WTC11 (cell line): ENCODE results near the gene KLHL26. TPM values are rescaled to one million over a fixed set of nuclear protein-coding genes. Genes with fewer than 3 reads are reported as not detected.

Source experiments
- ATAC-seq: fragments of 200-7000 bp; cut with Tn5 transposase; 2 replicates; pipeline ENCODE4 v1.10.0; 2021; ENCODE audit warnings: mild to moderate bottlenecking, moderate library complexity
- CTCF ChIA-PET: fragments of 300-600 bp; sonication (Branson Sonifier 250); formaldehyde crosslinking; loops from one replicate; lab custom pipeline; 2021; ENCODE audit warnings: antibody characterized with exemption; lab: Charles Lee
- POLR2A ChIA-PET: fragments of 350-600 bp; sonication (Branson Sonifier 250); formaldehyde crosslinking; loops from one replicate; lab custom pipeline; 2021; ENCODE audit warnings: antibody characterized with exemption; lab: Charles Lee
- DNase-seq: peaks from one replicate; pipeline ENCODE4 v3.0.0; 2021; ENCODE audit warnings: low spot score
- H3K27ac Mint-ChIP-seq: 2 replicates; pipeline ENCODE4 v1.8.0; 2021; ENCODE audit warnings: mixed read lengths
- H3K27me3 Mint-ChIP-seq: 2 replicates; pipeline ENCODE4 v1.8.0; 2021; ENCODE audit warnings: low read depth, mild to moderate bottlenecking, moderate library complexity, mixed read lengths
- H3K36me3 Mint-ChIP-seq: 2 replicates; pipeline ENCODE4 v1.8.0; 2021; ENCODE audit warnings: mixed read lengths
- H3K4me1 Mint-ChIP-seq: 2 replicates; pipeline ENCODE4 v1.8.0; 2022; ENCODE audit warnings: mixed read lengths
- H3K4me3 Mint-ChIP-seq: 2 replicates; pipeline ENCODE4 v1.8.0; 2021; ENCODE audit warnings: mild to moderate bottlenecking, moderate library complexity, mixed read lengths
- H3K9me3 Mint-ChIP-seq: 2 replicates; pipeline ENCODE4 v1.8.0; 2021; ENCODE audit warnings: mixed read lengths
- ATF2 ChIP-seq: sonication (generic); formaldehyde crosslinking; IDR thresholded peaks from 2 replicates; pipeline ENCODE4 v1.8.1; 2022; ENCODE audit warnings: low read depth, missing genetic modification reagents, borderline replicate concordance
- ATF3 ChIP-seq: sonication (generic); formaldehyde crosslinking; conservative IDR thresholded peaks from 2 replicates; pipeline ENCODE4 v1.8.1; 2022; ENCODE audit warnings: mild to moderate bottlenecking, missing genetic modification reagents
- CREB1 ChIP-seq: sonication (generic); formaldehyde crosslinking; IDR thresholded peaks from 2 replicates; pipeline ENCODE4 v1.8.0; 2023; ENCODE audit warnings: mild to moderate bottlenecking, missing genetic modification reagents
- CREM ChIP-seq: sonication (generic); formaldehyde crosslinking; IDR thresholded peaks from 2 replicates; pipeline ENCODE4 v1.8.1; 2022; ENCODE audit warnings: mild to moderate bottlenecking, missing genetic modification reagents, moderate library complexity
- CTCF ChIP-seq: fragments of 200-600 bp; IDR thresholded peaks from 2 replicates; pipeline ENCODE4 v1.8.0; 2022; ENCODE audit warnings: antibody characterized with exemption
- E2F1 ChIP-seq: sonication (generic); formaldehyde crosslinking; IDR thresholded peaks from 2 replicates; pipeline ENCODE4 v1.8.0; 2022; ENCODE audit warnings: mild to moderate bottlenecking, missing genetic modification reagents
- E2F5 ChIP-seq: sonication (generic); formaldehyde crosslinking; IDR thresholded peaks from 2 replicates; pipeline ENCODE4 v1.8.1; 2022; ENCODE audit warnings: mild to moderate bottlenecking, moderate library complexity, missing genetic modification reagents
- ELF4 ChIP-seq: sonication (generic); formaldehyde crosslinking; IDR thresholded peaks from 2 replicates; pipeline ENCODE4 v1.8.1; 2022; ENCODE audit warnings: low read depth, mild to moderate bottlenecking, moderate library complexity, missing genetic modification reagents
- ESRRA ChIP-seq: sonication (generic); formaldehyde crosslinking; IDR thresholded peaks from 2 replicates; pipeline ENCODE4 v1.8.1; 2022; ENCODE audit warnings: mild to moderate bottlenecking, missing genetic modification reagents, borderline replicate concordance
- HMGXB4 ChIP-seq: sonication (generic); formaldehyde crosslinking; IDR thresholded peaks from 2 replicates; pipeline ENCODE4 v1.8.1; 2023; ENCODE audit warnings: mild to moderate bottlenecking, moderate library complexity, missing genetic modification reagents
- MAX ChIP-seq: sonication (generic); formaldehyde crosslinking; IDR thresholded peaks from 2 replicates; pipeline ENCODE4 v1.8.0; 2022; ENCODE audit warnings: mild to moderate bottlenecking, missing genetic modification reagents
- NFATC4 ChIP-seq: fragments of 250-450 bp; sonication (Bioruptor Pico); IDR thresholded peaks from 2 replicates; pipeline ENCODE4 v1.9.0; 2021; ENCODE audit warnings: mild to moderate bottlenecking
- NFE2L1 ChIP-seq: sonication (generic); formaldehyde crosslinking; IDR thresholded peaks from 2 replicates; pipeline ENCODE4 v1.8.1; 2023; ENCODE audit warnings: missing genetic modification reagents
- NFYB ChIP-seq: sonication (generic); formaldehyde crosslinking; conservative IDR thresholded peaks from 2 replicates; pipeline ENCODE4 v1.8.0; 2022; ENCODE audit warnings: low read depth, missing genetic modification reagents
- OVOL2 ChIP-seq: fragments of 250-450 bp; sonication (Bioruptor Pico); IDR thresholded peaks from 2 replicates; pipeline ENCODE4 v1.9.0; 2021; ENCODE audit warnings: mild to moderate bottlenecking, borderline replicate concordance
- PRDM15 ChIP-seq: sonication (generic); formaldehyde crosslinking; IDR thresholded peaks from 2 replicates; pipeline ENCODE4 v1.8.0; 2022; ENCODE audit warnings: missing genetic modification reagents
- SMAD4 ChIP-seq: sonication (generic); formaldehyde crosslinking; IDR thresholded peaks from 2 replicates; pipeline ENCODE4 v1.8.0; 2022; ENCODE audit warnings: mild to moderate bottlenecking, missing genetic modification reagents
- SP1 ChIP-seq: sonication (generic); formaldehyde crosslinking; conservative IDR thresholded peaks from 2 replicates; pipeline ENCODE4 v1.8.1; 2022; ENCODE audit warnings: missing genetic modification reagents
- TEAD1 ChIP-seq: sonication (generic); formaldehyde crosslinking; IDR thresholded peaks from 2 replicates; pipeline ENCODE4 v1.8.0; 2022; ENCODE audit warnings: mild to moderate bottlenecking, missing genetic modification reagents
- USF1 ChIP-seq: sonication (generic); formaldehyde crosslinking; IDR thresholded peaks from 2 replicates; pipeline ENCODE4 v1.8.0; 2022; ENCODE audit warnings: mild to moderate bottlenecking, missing genetic modification reagents
- ZMAT4 ChIP-seq: fragments of 250-450 bp; sonication (Bioruptor Pico); IDR thresholded peaks from 2 replicates; pipeline ENCODE4 v1.9.0; 2021; ENCODE audit warnings: mild to moderate bottlenecking
- total RNA-seq: library from RNA; stranded (reverse); gene quantifications from 3 replicates; pipeline ENCODE4 v1.2.3, GENCODE V29; 2021

KLHL26 gene
- total RNA-seq, 1 experiment from 2014 or later, result 13.1 TPM

- ChIA-PET POLR2A (interaction anchor here (0.6 to 2.5 kb wide), 8 partner anchors 9 to 106 kb away, joined by 3 to 18 read pairs (median 4); partner anchors contain the start of genes KXD1 and UBA52), CTCF (interaction anchor here (0.6 to 4.5 kb wide), 29 partner anchors 10 to 396 kb away, joined by 3 to 39 read pairs (median 5); partner anchors contain the start of genes ELL, ISYNA1 and UBA52)
- Mint-ChIP-seq H3K27me3 (peaks cover 5% of the 10 kb centered on the region; the same call in 1 of the 2 replicates), H3K9me3 (0 out of 2 replicates have a peak, but pooled peaks cover 3% of the 10 kb centered on the region), H3K4me3 (peak overlapping the region; percentile 86), H3K4me1 (peaks cover 39% of the 10 kb centered on the region), H3K27ac (peak overlapping the region; percentile 98)
- peak; percentile 56 for ATAC-seq
- TF ChIP-seq ATF3 (CRISPR knock-in tag) (no peak), NFATC4 (CRISPR knock-in tag) (no peak), OVOL2 (CRISPR knock-in tag) (no peak), SP1 (CRISPR knock-in tag) (peak; percentile 93), USF1 (no peak), ZMAT4 (CRISPR knock-in tag) (peak; percentile 61; the same call in 1 of the 2 replicates), NFE2L1 (CRISPR knock-in tag) (peak; percentile 48; the same call in 1 of the 2 replicates), E2F5 (CRISPR knock-in tag) (peak; percentile 26; the same call in 1 of the 2 replicates), E2F1 (CRISPR knock-in tag) (0 out of 2 replicates have a peak, but pooled peaks have one; percentile 20), HMGXB4 (CRISPR knock-in tag) (0 out of 2 replicates have a peak, but pooled peaks have one; percentile 19), TEAD1 (CRISPR knock-in tag) (peak; percentile 75), ELF4 (peak; percentile 64; the same call in 1 of the 2 replicates), SMAD4 (no peak), NFYB (CRISPR knock-in tag) (0 out of 2 replicates have a peak, but pooled peaks have one; percentile 36), CTCF (peak; percentile 38; the same call in 1 of the 2 replicates), PRDM15 (CRISPR knock-in tag) (peak; percentile 56), ESRRA (no peak), CREM (peak; percentile 85; the same call in 1 of the 2 replicates), CREB1 (CRISPR knock-in tag) (peak; percentile 59; the same call in 1 of the 2 replicates), ATF2 (CRISPR knock-in tag) (no peak), MAX (peak; percentile 74; the same call in 1 of the 2 replicates)
- TF ChIP-seq, all 79 proteins: peak for 14
- DNase-seq, result peak; percentile 98
- 0 out of 2 replicates have a peak, but pooled peaks cover 3% of the 10 kb centered on the region for H3K36me3 Mint-ChIP-seq
These were observed 46.3 kb upstream of the KLHL26 start for GRCh38 chr19:18590273-18591272.
